Right kidney (tissue), 9 donors: ENCODE measurements around the gene CTNND2.

Experiments
- DNase-seq: peaks from one replicate; pipeline ENCODE4 v3.0.0-alpha.2; 2016
- long read RNA-seq, 8 donors: transcript quantifications; one replicate each; lab custom pipeline, GENCODE V29; 2026

The CTNND2 gene
- long read RNA-seq, donor 1 = 0 reads
- long read RNA-seq, donor 2 = 0 reads
- long read RNA-seq, donor 3 = 0 reads
- long read RNA-seq, donor 4, partial matches to known transcripts = 0 of 1 reads
- long read RNA-seq, donor 4, other reads (novel, unspliced or antisense) = 0 of 1 reads
- long read RNA-seq, donor 5 = 0 reads
- long read RNA-seq, donor 6 = 0 reads
- long read RNA-seq, donor 7 = 0 reads
- long read RNA-seq, donor 8 = 0 reads

GRCh38 chr5:11904265-11904906 is at the start of gene CTNND2:
Gene CTNND2, minus strand, starts transcription at chr5:11904446. Its CDS starts 593 bp downstream, at chr5:11903853.
- DNase-seq = peak; percentile 75

DNA sequence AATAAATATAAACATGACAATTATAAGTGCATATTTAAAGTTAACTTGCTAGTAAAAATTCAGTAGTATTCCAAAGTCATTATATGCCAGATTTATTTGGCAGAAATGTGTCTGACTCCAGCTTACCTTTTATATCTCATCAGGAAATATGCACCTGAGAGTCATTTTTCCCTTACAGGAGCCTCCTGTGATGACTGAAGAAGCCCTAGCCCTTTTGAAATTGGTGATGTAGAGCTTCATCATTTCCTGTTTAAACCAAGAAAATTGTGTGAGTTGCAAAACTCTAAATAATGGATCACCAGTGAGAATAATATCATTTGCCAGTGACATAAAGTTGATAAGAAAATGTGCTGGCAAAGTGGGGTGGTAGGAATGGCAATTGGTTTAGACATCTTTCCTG is 42.1 kb upstream of the CTNND2 start:
- DNase-seq = no peak

DNA sequence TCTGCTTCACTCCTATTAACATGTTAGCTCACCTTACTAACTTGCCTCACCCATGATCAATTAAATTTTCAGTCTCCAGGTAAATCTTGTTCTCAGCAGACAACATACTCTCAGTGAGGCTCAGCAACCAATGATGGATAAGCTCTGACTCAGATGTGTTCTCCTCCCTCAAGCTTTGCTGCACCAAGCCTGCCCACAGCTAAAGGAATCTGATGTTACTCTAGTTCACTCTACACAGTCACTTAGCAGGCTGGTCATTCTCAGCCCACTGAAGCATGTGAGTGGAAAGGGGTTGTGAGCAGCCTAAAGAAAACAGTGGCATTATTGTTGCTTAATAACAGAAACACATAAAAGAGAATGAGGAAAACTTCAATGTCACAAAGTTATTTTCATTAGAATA is 37.3 kb upstream of the CTNND2 start:
- DNase-seq = no peak

DNA sequence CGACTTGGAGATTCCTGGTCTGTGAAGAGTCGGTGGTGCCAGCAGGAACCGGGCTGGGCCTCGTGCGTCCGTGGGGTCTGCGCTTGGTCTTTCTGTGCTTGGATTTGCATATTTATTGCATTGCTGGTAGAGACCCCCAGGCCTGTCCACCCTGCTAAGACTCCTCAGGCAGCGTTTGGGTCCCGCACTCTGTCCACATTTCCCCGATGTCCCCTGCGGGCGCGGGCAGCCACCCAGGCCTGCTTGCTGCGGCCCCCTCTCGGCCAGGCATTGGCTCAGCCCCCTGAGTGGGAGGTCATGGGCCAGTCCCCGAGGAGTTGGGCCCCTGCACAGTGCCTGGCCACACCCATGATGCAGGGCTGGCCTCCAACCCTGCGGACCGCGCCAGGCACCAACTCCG is 27.4 kb upstream of the CTNND2 start:
- DNase-seq = no peak

- DNase-seq = no peak
Measured at GRCh38 chr5:11928909-11929308, 24.7 kb upstream of the CTNND2 start.

- DNase-seq = no peak
Measured at GRCh38 chr5:11925701-11926100, 21.5 kb upstream of the CTNND2 start.

- DNase-seq = no peak
Measured at GRCh38 chr5:11922394-11922793, 18.1 kb upstream of the CTNND2 start.

DNA sequence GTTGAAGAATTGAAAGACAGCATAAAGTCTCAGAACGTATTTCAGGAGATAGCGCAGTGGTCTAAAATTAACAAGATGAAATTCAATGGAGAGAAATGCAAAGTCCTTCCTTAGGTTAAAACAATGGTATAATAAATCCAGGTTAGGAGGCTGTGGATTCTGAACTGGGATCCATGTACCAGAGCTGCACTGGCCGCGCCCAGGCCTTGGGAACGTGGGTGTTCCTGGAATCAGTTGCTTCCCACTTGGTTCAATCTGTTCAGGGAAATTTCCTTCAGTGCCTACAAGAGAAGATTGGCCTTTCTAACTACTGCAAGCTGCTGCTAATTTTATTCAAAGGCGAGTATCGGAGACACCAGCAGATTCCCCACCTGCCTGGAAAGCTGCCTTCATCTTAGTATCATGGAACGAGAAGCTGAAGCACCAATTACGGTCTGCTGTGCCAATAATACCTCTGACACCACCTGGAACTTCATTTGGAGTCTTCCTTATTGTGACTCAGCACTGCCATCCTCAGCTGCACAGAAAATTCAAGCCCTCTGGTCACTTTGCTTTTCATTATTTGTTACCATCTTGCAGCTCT is 14.3 kb upstream of the CTNND2 start:
- DNase-seq = no peak

GRCh38 chr5:11909471-11909870 is 5.2 kb upstream of the CTNND2 start:
- no peak for DNase-seq

DNA sequence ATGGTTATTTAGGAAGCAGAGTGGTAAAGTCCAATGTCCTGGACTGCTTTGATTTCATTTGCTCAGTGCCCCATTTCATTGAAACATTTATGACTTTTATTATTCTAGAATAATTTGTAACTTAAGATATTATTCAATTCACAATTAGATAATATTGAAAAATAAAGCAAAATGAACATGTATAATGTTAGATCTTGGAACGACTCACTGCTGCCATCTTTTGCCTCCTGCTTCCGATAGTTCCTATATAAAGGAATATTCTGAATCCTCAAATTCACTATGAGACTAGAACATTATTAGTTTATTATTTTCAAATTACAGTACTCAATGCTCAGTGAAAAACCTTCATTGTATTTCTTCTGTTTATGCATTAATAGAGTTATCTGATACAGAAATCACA is 2.3 kb upstream of the CTNND2 start:
- no peak for DNase-seq

DNA sequence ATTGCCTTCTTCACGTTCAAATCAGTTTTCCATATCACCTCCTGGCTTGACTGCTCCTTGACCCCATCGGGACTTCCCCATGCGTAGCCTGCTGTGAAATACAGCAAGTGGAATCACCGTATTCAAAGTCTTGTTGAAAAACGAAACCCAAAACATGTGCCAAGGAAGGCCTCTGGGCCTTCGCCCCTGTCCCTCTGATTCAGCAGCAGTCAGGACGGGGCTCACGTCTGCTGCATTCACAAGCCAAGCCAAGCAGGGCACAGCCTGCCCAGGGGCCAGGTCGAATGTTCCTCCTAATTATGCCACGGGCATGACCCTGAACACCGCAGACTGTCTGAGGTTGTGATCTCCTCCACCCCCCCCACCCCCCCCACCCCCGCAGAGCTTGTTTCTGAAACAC is 960 bp upstream of the CTNND2 start:
- no peak for DNase-seq

GRCh38 chr5:11903614-11904264 is 507 bp downstream of the CTNND2 start:
- peak; percentile 76 for DNase-seq

DNA sequence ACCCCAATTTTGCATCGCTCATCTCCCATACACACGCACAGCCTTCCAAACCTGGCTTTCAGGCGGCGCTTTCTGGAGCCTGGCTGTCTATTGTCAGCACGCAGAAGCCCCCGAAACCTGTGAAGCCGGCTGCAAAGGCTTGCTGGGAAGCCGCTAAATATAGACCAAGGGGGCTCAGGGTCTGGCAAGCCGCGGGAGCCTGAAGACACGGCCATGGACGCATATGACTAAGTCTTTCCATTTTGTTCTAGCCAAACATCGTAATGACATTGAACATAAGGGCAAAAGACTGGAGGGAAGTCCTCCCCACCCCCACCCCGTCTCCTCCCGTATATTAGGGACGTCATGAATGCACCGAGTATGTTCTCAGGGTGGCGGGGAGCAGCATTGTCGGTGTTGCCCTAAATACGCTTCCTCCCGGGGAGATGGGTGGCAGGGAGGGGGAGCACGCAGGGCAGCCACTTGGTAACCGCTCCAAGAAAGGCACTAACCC is 1.1 kb downstream of the CTNND2 start:
- no peak for DNase-seq

DNA sequence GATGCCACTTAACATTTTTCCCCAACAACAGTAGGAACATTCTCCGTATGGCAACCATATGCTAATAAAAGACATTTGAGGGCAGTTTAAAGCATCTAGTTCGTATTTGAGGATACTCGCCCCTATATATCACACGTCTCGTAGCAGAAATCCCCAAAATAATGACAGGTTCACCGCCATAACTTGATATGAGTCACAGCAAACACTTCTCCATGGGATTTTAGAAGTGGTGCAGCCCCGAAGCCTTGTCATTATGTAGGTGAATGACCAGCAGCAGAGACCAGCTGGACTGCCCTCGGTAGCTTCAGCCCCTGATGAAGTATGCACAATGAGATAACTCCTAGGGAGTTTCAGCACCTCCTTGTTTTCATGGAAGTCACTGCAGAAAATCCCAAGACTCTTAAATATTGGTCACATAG is 2.0 kb downstream of the CTNND2 start:
- DNase-seq = no peak

DNA sequence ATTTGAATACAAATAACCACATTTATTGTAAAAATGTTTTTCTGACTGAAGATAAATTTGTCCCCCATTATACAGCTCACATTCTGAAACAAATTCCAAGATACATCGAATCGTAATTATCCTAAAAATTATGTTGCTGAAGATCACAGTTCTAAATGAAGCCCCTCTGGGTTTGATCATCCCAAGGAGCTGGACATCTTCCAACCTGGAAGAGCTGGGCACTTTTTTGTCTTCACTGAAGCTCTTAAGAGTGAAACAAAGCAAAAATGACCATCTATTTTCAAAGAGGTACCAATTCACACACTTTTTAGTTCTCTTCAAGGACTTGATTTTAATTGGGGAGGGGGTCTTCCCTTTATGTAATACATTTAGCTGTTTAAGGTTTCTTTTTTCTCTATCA is 5.5 kb downstream of the CTNND2 start:
- DNase-seq = no peak

GRCh38 chr5:11897781-11898180 is 6.5 kb downstream of the CTNND2 start:
- no peak for DNase-seq

DNA sequence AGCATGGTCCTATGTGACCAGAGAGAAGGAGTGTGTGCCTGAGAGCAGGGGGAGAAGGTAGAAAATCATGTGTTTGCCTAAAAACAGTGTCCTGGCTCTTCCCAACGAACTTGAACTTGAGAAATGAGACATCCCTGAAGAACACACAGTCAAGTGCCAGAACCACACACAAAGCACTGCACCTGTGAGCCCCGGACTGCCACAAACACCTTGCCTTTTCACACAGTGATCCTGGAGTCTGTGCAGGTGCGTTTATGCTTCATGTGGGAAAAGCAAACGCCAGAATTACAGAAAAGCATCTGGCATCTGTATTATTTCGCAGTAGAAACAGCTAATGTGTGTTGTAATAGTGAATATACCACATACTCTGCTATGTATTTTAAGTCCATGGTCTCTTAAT is 9.3 kb downstream of the CTNND2 start:
- DNase-seq = no peak

DNA sequence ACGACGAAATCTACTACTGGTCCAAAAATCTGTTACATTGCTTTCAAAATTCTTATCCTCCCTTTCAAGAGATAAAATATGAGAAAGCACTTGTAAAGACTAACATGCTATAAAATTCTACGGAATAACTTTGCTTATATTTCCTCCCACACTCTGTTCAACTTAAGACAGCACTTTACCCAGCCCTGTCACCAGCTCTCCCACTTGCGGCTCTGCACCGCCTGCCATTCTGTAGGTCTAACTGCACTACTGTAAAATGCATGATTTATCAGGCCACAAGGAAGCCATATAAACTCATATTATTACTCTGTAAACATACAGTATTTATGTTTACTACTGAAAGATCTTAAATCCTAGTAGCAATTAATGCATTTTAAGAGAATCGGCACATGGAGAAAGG is 11.4 kb downstream of the CTNND2 start:
- no peak for DNase-seq

DNA sequence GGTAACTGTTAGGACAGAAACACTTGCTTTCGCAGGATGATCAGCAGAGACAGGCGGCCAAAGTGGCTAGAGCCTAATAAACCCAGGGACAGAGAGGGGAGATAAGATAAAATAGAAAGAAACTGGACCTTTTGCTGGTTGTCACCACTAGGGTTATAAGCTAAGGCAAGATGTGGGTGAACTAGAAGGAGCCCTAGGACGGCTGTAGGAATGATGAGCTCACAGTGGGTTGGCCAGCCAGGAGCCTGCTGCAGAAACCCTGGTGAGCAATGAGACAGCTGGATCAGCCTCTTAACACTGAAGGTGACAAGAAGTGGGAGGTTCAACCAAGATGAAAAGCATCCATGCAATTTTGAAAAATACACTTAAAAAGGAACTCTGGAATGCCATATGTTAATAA is 13.5 kb downstream of the CTNND2 start:
- no peak for DNase-seq

- DNase-seq = no peak
Measured at GRCh38 chr5:11888221-11888620, 16.0 kb downstream of the CTNND2 start.

- DNase-seq = no peak
Measured at GRCh38 chr5:11878814-11879213, 25.4 kb downstream of the CTNND2 start.

GRCh38 chr5:11873587-11873986 is 30.7 kb downstream of the CTNND2 start:
- no peak for DNase-seq

GRCh38 chr5:11869203-11869602 is 35.0 kb downstream of the CTNND2 start:
- no peak for DNase-seq
